GM23248 (cell line): Measurements from ENCODE around the gene AMIGO1.

Source experiments
- EZH2 ChIP-seq: fragments of 200-600 bp; sonication (generic); IDR thresholded peaks from 2 replicates; pipeline ENCODE4 v1.6.1; 2018; ENCODE audit warnings: antibody characterized with exemption, mild to moderate bottlenecking; ENCODE audit not compliant: insufficient read depth, poor library complexity, severe bottlenecking
- EZH2phosphoT487 ChIP-seq: fragments of 200-600 bp; sonication (generic); IDR thresholded peaks from 2 replicates; pipeline ENCODE4 v1.6.1; 2018; ENCODE audit warnings: antibody characterized with exemption, moderate library complexity, mild to moderate bottlenecking, low read depth; ENCODE audit not compliant: insufficient read depth

GRCh38 chr1:109457819-109458218 lies 51.7 kb downstream of the AMIGO1 start:
- no peak for TF ChIP-seq EZH2
- TF ChIP-seq EZH2phosphoT487, result no peak
